Muscle of leg (tissue), 11 donors: Measurements from ENCODE around the gene RNF145. TPM values are rescaled to one million over a fixed set of nuclear protein-coding genes. Genes with fewer than 3 reads are reported as not detected.

ENCODE experiments used
- DNase-seq: peaks from one replicate; pipeline ENCODE4 v3.0.0; 2013
- H3K27ac ChIP-seq: one replicate; pipeline ENCODE4 v1.5.1; 2013; ENCODE audit warnings: mild to moderate bottlenecking, low read length, control low read depth
- H3K27me3 ChIP-seq: one replicate; pipeline ENCODE4 v1.6.1; 2013; ENCODE audit warnings: low read length; ENCODE audit not compliant: control insufficient read depth, insufficient read depth
- H3K36me3 ChIP-seq: one replicate; pipeline ENCODE4 v1.6.1; 2013; ENCODE audit warnings: low read length; ENCODE audit not compliant: control insufficient read depth, insufficient read depth
- H3K4me1 ChIP-seq: one replicate; pipeline ENCODE4 v1.6.1; 2013; ENCODE audit warnings: low read length; ENCODE audit not compliant: control insufficient read depth, insufficient read depth
- H3K4me3 ChIP-seq: one replicate; pipeline ENCODE4 v1.5.1; 2013; ENCODE audit warnings: low read length, control low read depth
- H3K9me3 ChIP-seq: replicated peaks from 2 replicates; pipeline ENCODE4 v1.6.1; 2013; ENCODE audit warnings: low read depth, low read length; ENCODE audit not compliant: control insufficient read depth
- WGBS: methylation state at CpG from one replicate; pipeline ENCODE4 v1.1.5; 2013; ENCODE audit warnings: missing lambda C conversion rate; ENCODE audit not compliant: insufficient coverage; 5-methylcytosine and 5-hydroxymethylcytosine counted together
- polyA plus RNA-seq, 8 donors: library from polyadenylated mRNA; unstranded; fragments of 120-200 nt; gene quantifications; one replicate each; pipeline versions ENCODE4 v1.2.1 to v1.2.3, GENCODE V29; 2013; ENCODE audit warnings: inconsistent platforms in 1 of 8, low replicate concordance in 1 of 8; ENCODE audit not compliant: insufficient read length in 8 of 8, insufficient read depth in 1 of 8
- total RNA-seq: library from RNA; stranded (reverse); fragments of 120-200 nt; gene quantifications from one replicate; pipeline ENCODE4 v1.2.4, GENCODE V29; 2013

The RNF145 gene
- total and polyA plus RNA-seq, 9 donors = 23.0 to 63.6 (median 36.4) TPM

DNA sequence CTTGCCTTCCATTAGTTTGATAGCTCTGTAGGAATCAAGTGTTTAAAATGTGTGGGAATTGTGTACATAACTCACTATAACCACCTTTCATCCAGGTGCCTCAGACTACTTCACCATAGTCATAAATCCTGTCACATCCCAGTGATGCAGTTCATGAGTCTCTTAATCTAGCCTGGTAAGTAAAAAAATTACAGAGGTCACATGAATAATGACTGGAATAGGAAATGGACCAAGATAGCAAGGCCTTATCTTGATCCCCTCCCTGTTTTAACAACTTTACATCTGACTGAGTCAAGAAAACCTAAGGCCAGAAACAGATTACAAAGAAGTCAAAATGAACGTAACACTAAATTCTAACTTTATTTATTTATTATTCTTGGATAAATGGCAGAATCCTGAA is 1.5 kb upstream of the RNF145 start:
- no peak for DNase-seq
- no CpG with 5 or more reads among the region's 1 CpG for WGBS
- Histone ChIP-seq H3K27ac (no peak overlapping the region), H3K36me3 (no peaks in the 10 kb centered on the region), H3K4me1 (peaks cover 3% of the 10 kb centered on the region), H3K9me3 (no peaks in the 10 kb centered on the region), H3K27me3 (no peaks in the 10 kb centered on the region), H3K4me3 (no peak overlapping the region)

DNA sequence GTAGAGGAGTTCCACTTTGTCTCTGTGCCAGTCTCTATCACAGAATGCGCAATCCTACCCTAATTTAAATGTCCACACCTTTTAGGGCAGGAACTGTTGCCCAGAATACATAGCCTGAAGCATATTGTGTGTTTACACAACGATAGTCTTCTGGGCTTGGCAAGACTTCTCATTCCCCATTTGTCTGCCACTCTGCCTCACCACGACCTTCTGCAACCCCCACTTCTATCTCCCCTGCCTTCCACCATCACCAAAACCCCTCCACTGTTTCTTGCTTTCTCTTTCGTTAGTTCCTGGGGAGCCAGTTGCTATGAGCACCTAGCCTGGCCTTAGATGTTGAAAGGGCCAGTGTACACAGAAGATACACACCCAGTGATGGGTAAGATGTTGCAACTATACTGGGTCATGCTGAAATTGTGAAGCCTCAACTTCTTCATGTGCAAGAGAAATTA is 883 bp upstream of the RNF145 start:
- Histone ChIP-seq H3K4me1 (peaks cover 3% of the 10 kb centered on the region), H3K27me3 (no peaks in the 10 kb centered on the region), H3K9me3 (no peaks in the 10 kb centered on the region), H3K36me3 (no peaks in the 10 kb centered on the region), H3K4me3 (no peak overlapping the region), H3K27ac (no peak overlapping the region)
- no peak for DNase-seq
- WGBS = 56% methylated on average over 3 of the region's 4 CpGs

DNA sequence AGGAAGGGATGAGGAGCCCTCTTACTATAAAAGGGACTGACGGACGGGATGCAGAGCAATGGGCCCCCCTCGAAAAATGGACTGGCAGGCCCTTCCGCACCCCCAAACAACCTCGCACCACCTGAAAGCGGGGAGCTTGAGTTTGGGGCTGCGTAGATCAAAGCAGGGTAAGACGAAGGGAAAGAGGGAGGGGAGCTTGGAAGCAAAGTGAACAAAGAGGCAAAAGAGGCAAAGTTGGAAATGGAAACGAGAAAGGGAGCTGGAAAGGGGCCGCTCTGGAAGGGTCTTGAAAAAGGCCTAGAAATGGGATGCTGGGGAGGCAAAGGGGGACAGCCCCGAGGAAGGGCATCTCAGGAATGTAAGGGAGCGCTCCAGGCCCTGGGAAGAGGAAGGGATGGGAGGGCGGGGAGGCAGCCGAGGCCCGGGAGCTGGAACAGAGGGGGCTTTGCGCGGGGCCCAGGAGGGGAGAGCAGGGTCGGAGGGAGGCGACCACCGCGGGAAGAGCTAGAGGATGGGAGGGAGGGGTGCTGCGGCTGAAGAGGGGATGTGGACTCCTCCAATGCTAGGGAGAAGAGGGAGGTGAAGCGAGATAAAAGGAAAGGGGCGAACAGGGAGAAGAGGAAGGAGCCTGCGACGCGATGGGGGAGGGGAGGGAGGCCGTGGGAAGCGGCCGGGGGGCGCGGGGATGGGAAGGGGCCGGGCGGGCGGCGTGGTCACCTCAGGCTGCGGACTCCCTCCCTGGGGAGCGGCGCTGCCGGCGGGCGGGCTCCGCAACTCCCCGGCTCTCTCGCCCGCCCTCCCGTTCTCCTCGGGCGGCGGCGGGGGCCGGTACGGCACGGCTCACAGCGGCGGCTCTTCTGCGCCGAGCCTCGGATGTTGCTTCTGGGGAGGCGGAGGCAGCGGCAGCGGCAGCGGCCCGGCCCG is 577 bp downstream of the RNF145 start:
- H3K27ac ChIP-seq = peak overlapping the region; percentile 95
- under 1% methylated on average over 52 of the region's 65 CpGs for WGBS
- peaks cover 3% of the 10 kb centered on the region for H3K4me1 ChIP-seq
- peak overlapping the region; percentile 85 for H3K4me3 ChIP-seq
- DNase-seq = peak; percentile 63
- H3K27me3 ChIP-seq = no peaks in the 10 kb centered on the region
- H3K9me3 ChIP-seq = no peaks in the 10 kb centered on the region
- no peaks in the 10 kb centered on the region for H3K36me3 ChIP-seq

DNA sequence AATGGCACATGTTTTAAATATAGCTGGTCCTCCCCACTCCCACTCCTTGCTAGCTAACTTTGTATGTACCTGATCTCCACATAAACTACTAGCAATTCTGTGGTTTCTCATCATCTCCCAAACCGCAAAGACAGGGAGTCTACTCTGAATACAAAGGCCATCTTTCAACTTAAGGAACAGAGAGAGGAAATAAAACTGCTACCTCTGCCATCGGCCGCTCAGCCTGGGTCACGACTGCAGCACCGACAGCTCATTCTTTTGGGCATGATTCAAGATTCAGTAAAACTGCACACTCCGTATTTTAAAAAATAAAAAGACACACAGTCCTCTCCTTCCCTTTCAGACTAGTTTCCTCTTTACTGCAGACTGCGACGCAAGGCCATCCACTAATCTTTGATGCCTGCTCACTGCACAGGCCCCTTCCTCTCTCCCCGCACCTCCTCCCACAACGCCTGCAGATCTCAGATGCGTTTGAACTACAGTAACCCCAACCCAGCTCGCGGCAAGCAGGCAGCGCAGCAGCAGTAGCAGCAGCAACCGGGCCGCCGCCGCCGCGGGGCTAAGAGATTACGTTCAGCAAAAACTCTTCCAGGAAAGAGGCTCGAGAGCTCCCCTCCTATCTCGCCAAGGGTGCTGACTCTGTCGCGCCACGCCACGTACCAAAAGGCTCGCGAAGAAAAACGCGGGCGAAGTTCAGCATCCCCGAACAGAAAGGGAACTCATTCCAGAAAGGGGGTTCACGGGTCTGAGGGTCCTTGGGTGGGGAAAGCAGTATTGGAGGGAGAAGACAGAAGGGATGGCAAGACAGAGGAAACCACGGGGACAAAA is 1.5 kb downstream of the RNF145 start:
- WGBS = 0% methylated on average over 33 of the region's 35 CpGs
- H3K27me3 ChIP-seq = no peaks in the 10 kb centered on the region
- peak overlapping the region; percentile 85 for H3K4me3 ChIP-seq
- peak overlapping the region; percentile 95 for H3K27ac ChIP-seq
- DNase-seq = peak; percentile 89
- H3K36me3 ChIP-seq = no peaks in the 10 kb centered on the region
- H3K4me1 ChIP-seq = peaks cover 3% of the 10 kb centered on the region
- no peaks in the 10 kb centered on the region for H3K9me3 ChIP-seq

DNA sequence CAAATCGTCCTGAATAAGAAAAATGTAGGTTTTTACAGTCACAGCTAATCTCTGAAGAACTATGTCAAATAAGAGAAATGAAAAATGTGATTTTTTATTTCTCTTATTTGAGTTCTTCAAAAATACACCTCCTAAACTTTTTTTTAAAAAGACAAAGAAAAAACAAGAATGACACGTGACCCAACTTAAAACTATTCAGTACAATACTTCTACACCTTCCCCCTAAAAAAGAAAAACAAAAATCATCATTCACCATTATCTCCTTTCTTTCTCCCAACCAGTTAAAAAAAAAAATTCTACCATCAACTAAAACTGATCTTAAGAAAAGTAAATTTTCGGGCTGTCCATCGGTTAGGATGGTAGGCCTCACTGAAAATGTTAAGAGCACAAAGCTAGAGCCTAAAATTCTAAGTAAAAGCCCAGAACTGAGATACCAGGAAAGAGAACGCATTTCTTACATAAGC is 2.1 kb downstream of the RNF145 start:
- WGBS = 0% methylated on average over 1 of the region's 5 CpGs
- DNase-seq = no peak
- H3K36me3 ChIP-seq = no peaks in the 10 kb centered on the region
- H3K27me3 ChIP-seq = no peaks in the 10 kb centered on the region
- no peaks in the 10 kb centered on the region for H3K9me3 ChIP-seq
- H3K27ac ChIP-seq = peak overlapping the region; percentile 95
- H3K4me1 ChIP-seq = peaks cover 3% of the 10 kb centered on the region
- peak overlapping the region; percentile 85 for H3K4me3 ChIP-seq

DNA sequence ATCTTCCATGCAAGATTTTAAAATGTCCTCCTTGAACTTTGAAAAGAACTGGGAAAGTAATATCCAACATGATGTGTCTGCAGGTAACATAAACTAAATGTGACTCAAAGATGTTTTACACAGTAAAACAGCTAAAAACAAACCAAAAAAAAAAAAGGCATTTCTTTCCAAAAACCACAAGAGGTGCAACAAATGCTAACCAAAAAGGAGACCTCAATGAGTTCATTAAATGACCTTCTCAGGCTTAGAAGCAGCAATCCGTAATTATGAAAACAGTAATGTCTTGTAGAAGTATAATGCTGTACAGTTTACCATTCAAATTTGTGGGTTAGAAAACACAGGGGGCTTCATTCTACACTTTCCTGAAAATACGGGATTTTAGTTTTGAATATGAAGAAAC is 2.5 kb downstream of the RNF145 start:
- Histone ChIP-seq H3K9me3 (no peaks in the 10 kb centered on the region), H3K27ac (peak overlapping the region; percentile 95), H3K4me3 (no peak overlapping the region), H3K27me3 (no peaks in the 10 kb centered on the region), H3K36me3 (no peaks in the 10 kb centered on the region), H3K4me1 (peaks cover 3% of the 10 kb centered on the region)
- WGBS = no CpG with 5 or more reads among the region's 2 CpGs
- no peak for DNase-seq

DNA sequence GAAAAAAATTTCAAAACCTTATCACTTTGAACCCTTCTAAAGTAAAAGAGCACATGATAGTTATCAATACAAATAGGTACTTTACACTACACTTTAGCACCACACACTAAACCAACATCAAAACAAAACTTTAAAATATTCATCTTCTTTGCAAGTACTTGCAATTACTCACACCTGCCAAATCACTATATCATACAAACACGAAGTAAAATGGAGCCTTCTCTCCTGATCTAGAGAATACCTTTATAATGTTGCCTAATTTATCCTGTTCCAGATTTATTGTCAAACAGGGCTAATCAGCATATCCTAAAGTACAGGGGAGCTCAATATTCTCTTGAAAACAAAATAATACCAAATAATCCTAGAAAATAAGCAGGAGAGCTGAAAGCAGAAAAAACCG is 3.0 kb downstream of the RNF145 start:
- peaks cover 3% of the 10 kb centered on the region for H3K4me1 ChIP-seq
- WGBS = no CpG with 5 or more reads among the region's 2 CpGs
- no peak for DNase-seq
- H3K9me3 ChIP-seq = no peaks in the 10 kb centered on the region
- H3K27ac ChIP-seq = peak overlapping the region; percentile 95
- no peaks in the 10 kb centered on the region for H3K36me3 ChIP-seq
- no peaks in the 10 kb centered on the region for H3K27me3 ChIP-seq
- H3K4me3 ChIP-seq = no peak overlapping the region

DNA sequence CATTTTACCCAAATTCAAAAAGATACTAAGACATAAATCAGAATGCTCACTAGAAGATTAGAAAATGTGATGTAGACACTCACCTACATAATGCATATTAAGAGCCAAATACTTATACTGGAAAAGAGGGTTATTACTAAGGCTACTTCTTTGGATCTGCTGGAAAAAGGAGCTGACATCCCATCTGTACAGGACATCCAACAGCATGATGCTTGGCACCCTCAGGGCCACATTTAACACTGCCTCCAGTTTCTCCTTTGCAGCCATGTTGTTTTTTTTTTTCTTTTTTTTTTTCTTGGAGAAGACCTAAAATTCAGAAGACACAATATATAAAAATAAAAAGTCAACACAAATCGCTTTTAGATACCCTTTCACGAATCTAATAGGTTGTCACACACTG is 6.0 kb downstream of the RNF145 start:
- no peak overlapping the region for H3K4me3 ChIP-seq
- H3K9me3 ChIP-seq = no peaks in the 10 kb centered on the region
- H3K36me3 ChIP-seq = peaks cover 5% of the 10 kb centered on the region
- no peaks in the 10 kb centered on the region for H3K27me3 ChIP-seq
- no peak for DNase-seq
- WGBS = no CpG with 5 or more reads among the region's 2 CpGs
- H3K27ac ChIP-seq = no peak overlapping the region
- H3K4me1 ChIP-seq = no peaks in the 10 kb centered on the region

DNA sequence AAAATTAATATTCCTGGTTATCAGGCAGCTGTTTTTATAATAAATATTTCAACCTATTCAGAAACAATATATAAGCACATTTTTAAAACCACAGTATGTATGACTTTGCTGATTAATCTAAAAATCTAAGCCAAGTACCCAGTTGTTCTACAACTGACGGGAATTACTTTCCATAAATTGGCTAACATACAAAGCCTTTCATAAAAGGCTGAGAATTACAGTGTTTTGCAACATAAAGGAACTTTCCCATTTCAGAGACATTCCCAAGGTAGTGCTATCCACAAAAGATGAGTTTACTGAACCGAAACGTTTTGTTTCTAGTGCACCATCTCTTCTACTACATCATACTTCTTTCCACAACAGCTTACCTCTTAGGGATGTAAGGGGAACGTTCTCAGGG is 7.2 kb downstream of the RNF145 start:
- Histone ChIP-seq H3K4me3 (no peak overlapping the region), H3K9me3 (no peaks in the 10 kb centered on the region), H3K4me1 (no peaks in the 10 kb centered on the region), H3K27ac (no peak overlapping the region), H3K36me3 (peaks cover 9% of the 10 kb centered on the region), H3K27me3 (no peaks in the 10 kb centered on the region)
- DNase-seq = no peak
- WGBS = no CpG with 5 or more reads among the region's 4 CpGs

DNA sequence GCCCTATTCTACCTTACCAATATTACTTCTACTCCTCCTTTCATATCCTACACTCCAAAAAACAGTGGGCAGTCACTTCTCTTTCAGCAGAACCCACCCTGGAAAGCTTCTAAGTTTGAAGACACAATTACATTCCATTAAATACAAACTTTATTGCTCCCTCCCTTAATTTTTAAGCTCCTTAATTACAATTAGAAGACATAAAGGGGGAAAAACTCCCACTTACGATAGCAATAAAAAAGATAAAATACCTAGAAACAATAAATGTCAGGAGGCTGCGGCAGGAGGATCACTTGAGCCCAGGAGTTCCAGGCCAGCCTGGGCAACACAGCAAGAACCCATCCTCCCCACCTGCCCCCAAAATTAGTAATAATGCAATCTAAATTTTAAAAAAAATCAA is 9.6 kb downstream of the RNF145 start:
- WGBS = no CpG with 5 or more reads among the region's 2 CpGs
- H3K27ac ChIP-seq = no peak overlapping the region
- no peaks in the 10 kb centered on the region for H3K27me3 ChIP-seq
- no peak overlapping the region for H3K4me3 ChIP-seq
- no peaks in the 10 kb centered on the region for H3K4me1 ChIP-seq
- no peaks in the 10 kb centered on the region for H3K9me3 ChIP-seq
- DNase-seq = no peak
- peaks cover 12% of the 10 kb centered on the region for H3K36me3 ChIP-seq
